Measurements from ENCODE around the gene KEL. TPM values are rescaled to one million over a fixed set of nuclear protein-coding genes. Genes with fewer than 3 reads are reported as not detected.

Gene KEL
- total and polyA plus RNA-seq, 2 experiments from 2014 or later: 8.7 to 12.8 TPM

GRCh38 chr7:142938611-142939010, 23.6 kb downstream of the KEL start:
- 96% methylated on average over 4 of the region's 4 CpGs for WGBS (ENCODE audit: low lambda C conversion rate, missing lambda C conversion rate)
- H3K9me3 ChIP-seq (ENCODE audit: low read depth): no peaks in the 10 kb centered on the region

GRCh38 chr7:142935941-142936565, 26.1 kb downstream of the KEL start:
- Histone ChIP-seq H3K4me3 (no peak overlapping the region), H3K9me2 (replicated peaks; ENCODE audit: insufficient read depth) (no peaks in the 10 kb centered on the region), H3K9me3 (ENCODE audit: low read depth) (no peaks in the 10 kb centered on the region), H3K4me2 (no peak overlapping the region), H4K20me1 (ENCODE audit: insufficient read depth, poor library complexity, severe bottlenecking) (no peaks in the 10 kb centered on the region), H3K4me1 (ENCODE audit: insufficient read depth) (no peaks in the 10 kb centered on the region), H3K36me3 (replicated peaks; ENCODE audit: insufficient read depth, low read depth) (no peaks in the 10 kb centered on the region), H3K27me3 (no peaks in the 10 kb centered on the region), H2AFZ (no peak overlapping the region), H3K27ac (no peak overlapping the region), H3K79me2 (no peaks in the 10 kb centered on the region)
- 88% methylated on average over 11 of the region's 12 CpGs for WGBS (ENCODE audit: low lambda C conversion rate, missing lambda C conversion rate)
- TF ChIP-seq EZH2phosphoT487 (IDR thresholded peaks at IDR 0.05; ENCODE audit: low read depth, severe bottlenecking, unreplicated experiment) (no peak), EZH2 (IDR thresholded peaks at IDR 0.05; ENCODE audit: borderline replicate concordance) (no peak), CTCF (IDR thresholded peaks at IDR 0.05; ENCODE audit: poor library complexity) (no peak)
- DNase-seq (ENCODE audit: low spot score): no peak

More at GRCh38 chr7:142938611-142939010, 23.6 kb downstream of the KEL start:
- Histone ChIP-seq H3K4me3 (no peak overlapping the region), H4K20me1 (ENCODE audit: insufficient read depth, poor library complexity, severe bottlenecking) (no peaks in the 10 kb centered on the region), H3K36me3 (replicated peaks; ENCODE audit: insufficient read depth, low read depth) (no peaks in the 10 kb centered on the region), H3K9me2 (replicated peaks; ENCODE audit: insufficient read depth) (no peaks in the 10 kb centered on the region), H3K4me2 (no peak overlapping the region), H2AFZ (no peak overlapping the region), H3K27me3 (no peaks in the 10 kb centered on the region), H3K4me1 (ENCODE audit: insufficient read depth) (no peaks in the 10 kb centered on the region), H3K27ac (no peak overlapping the region), H3K79me2 (no peaks in the 10 kb centered on the region)
- TF ChIP-seq EZH2 (IDR thresholded peaks at IDR 0.05; ENCODE audit: borderline replicate concordance): no peak
- TF ChIP-seq CTCF (IDR thresholded peaks at IDR 0.05; ENCODE audit: poor library complexity): no peak
- no peak for TF ChIP-seq EZH2phosphoT487 (IDR thresholded peaks at IDR 0.05; ENCODE audit: low read depth, severe bottlenecking, unreplicated experiment)
- no peak for DNase-seq (ENCODE audit: low spot score)

- Histone ChIP-seq H3K27ac (no peak overlapping the region), H3K4me1 (ENCODE audit: insufficient read depth) (no peaks in the 10 kb centered on the region), H4K20me1 (ENCODE audit: insufficient read depth, poor library complexity, severe bottlenecking) (no peaks in the 10 kb centered on the region), H3K27me3 (no peaks in the 10 kb centered on the region), H3K36me3 (replicated peaks; ENCODE audit: insufficient read depth, low read depth) (no peaks in the 10 kb centered on the region), H3K4me2 (no peak overlapping the region), H3K4me3 (no peak overlapping the region), H3K9me2 (replicated peaks; ENCODE audit: insufficient read depth) (no peaks in the 10 kb centered on the region), H2AFZ (no peak overlapping the region), H3K9me3 (ENCODE audit: low read depth) (no peaks in the 10 kb centered on the region), H3K79me2 (no peaks in the 10 kb centered on the region)
- TF ChIP-seq EZH2 (IDR thresholded peaks at IDR 0.05; ENCODE audit: borderline replicate concordance): no peak
- no peak for TF ChIP-seq EZH2phosphoT487 (IDR thresholded peaks at IDR 0.05; ENCODE audit: low read depth, severe bottlenecking, unreplicated experiment)
- TF ChIP-seq CTCF (IDR thresholded peaks at IDR 0.05; ENCODE audit: poor library complexity): no peak
- DNase-seq (ENCODE audit: low spot score): no peak
- WGBS (ENCODE audit: low lambda C conversion rate, missing lambda C conversion rate): 89% methylated on average over 12 of the region's 12 CpGs
Observed at GRCh38 chr7:142934056-142934455, 28.1 kb downstream of the KEL start.
